K562 (cell line): ENCODE results near the gene ZNF865. TPM values are rescaled to one million over a fixed set of nuclear protein-coding genes. Genes with fewer than 3 reads are reported as not detected.

Experiments used
- ATAC-seq: fragments of 200-7000 bp; cut with Tn5 transposase; 3 replicates; pipeline ENCODE4 v1.9.1; 2020; ENCODE audit warnings: moderate library complexity
- BruUV-seq: library from RNA; stranded (reverse); fragments of 400-500 nt; replicated peaks from 2 replicates; lab custom pipeline; 2021; lab: Mats Ljungman, UMichigan
- CTCF ChIA-PET: fragments of 300-600 bp; formaldehyde crosslinking; extraction: SDS; loops from one replicate; lab custom pipeline; 2021; ENCODE audit warnings: low intra/inter-chr PET ratio; lab: Yijun Ruan, JAX
- POLR2A ChIA-PET: fragments of 300-600, 350-650 bp; sonication (Branson Sonifier 250); formaldehyde crosslinking; extraction: SDS; loops from one replicate; lab custom pipeline; 2021; ENCODE audit warnings: antibody characterized with exemption, inconsistent platforms; lab: Yijun Ruan, JAX
- DNase-seq, 4 experiments: peaks; one replicate each; pipeline versions ENCODE4 v3.0.0 to v3.0.0-alpha.2; 2011 to 2018; ENCODE audit warnings: low spot score in 3 of 4, mixed read lengths in 3 of 4; ENCODE audit errors: extremely low read depth in 1 of 4
- FAIRE-seq: peaks from 2 replicates; lab custom pipeline; 2011; peaks lifted over from hg19 to GRCh38; lab: Jason Lieb, UNC
- H2AFZ ChIP-seq: 2 replicates; pipeline ENCODE4 v1.6.0; 2011; ENCODE audit warnings: low read depth, low read length, control low read depth, inconsistent platforms
- H3K27ac ChIP-seq: fragments of 200-600 bp; 3 replicates; pipeline ENCODE4 v1.8.0; 2011; ENCODE audit warnings: low read depth, mild to moderate bottlenecking, control low read depth, inconsistent platforms, low read length, moderate library complexity, mixed read lengths; ENCODE audit errors: extremely low read depth
- H3K27me3 ChIP-seq, 2 experiments: fragments of 300-600 bp in 1 of 2; 2 replicates in 1 of 2; 3 replicates in 1 of 2; pipeline versions ENCODE4 v1.6.0 to v1.8.0; 2011; ENCODE audit warnings: inconsistent platforms in 2 of 2, low read length in 2 of 2, mild to moderate bottlenecking in 1 of 2, mixed read lengths in 1 of 2, moderate library complexity in 1 of 2; ENCODE audit not compliant: control insufficient read depth in 2 of 2, insufficient read depth in 2 of 2
- H3K36me3 ChIP-seq: fragments of 300-600 bp; 3 replicates; pipeline ENCODE4 v1.8.0; 2011; ENCODE audit warnings: mild to moderate bottlenecking, low read length, inconsistent platforms; ENCODE audit not compliant: control insufficient read depth, insufficient read depth
- H3K4me1 ChIP-seq, 2 experiments: fragments of 200-600 bp in 1 of 2; replicated peaks in 1 of 2; 2 replicates in 1 of 2; 3 replicates in 1 of 2; pipeline versions ENCODE4 v1.5.1 to v1.8.0; 2011; ENCODE audit warnings: inconsistent platforms in 2 of 2, low read length in 2 of 2, mild to moderate bottlenecking in 1 of 2, mixed read lengths in 1 of 2, moderate library complexity in 1 of 2; ENCODE audit not compliant: control insufficient read depth in 2 of 2, insufficient read depth in 2 of 2
- H3K4me2 ChIP-seq: 2 replicates; pipeline ENCODE4 v1.6.1; 2011; ENCODE audit warnings: low read length, control low read depth, inconsistent platforms, mixed read lengths; ENCODE audit not compliant: insufficient read depth
- H3K4me3 ChIP-seq: fragments of 200-600 bp; sonication (generic), shearing (Covaris generic); 2 replicates; pipeline ENCODE4 v1.5.1; 2016; ENCODE audit warnings: control low read depth, inconsistent platforms
- H3K79me2 ChIP-seq: fragments of 200-600 bp; 3 replicates; pipeline ENCODE4 v1.8.0; 2011; ENCODE audit warnings: low read length, inconsistent platforms; ENCODE audit not compliant: control insufficient read depth, insufficient read depth
- H3K9ac ChIP-seq, 2 experiments: 2 replicates each; pipeline versions ENCODE4 v1.6.0 to v1.6.1; 2011; ENCODE audit warnings: low read depth in 2 of 2, low read length in 2 of 2, control low read depth in 1 of 2, inconsistent platforms in 1 of 2, mild to moderate bottlenecking in 1 of 2, mixed read lengths in 1 of 2; ENCODE audit not compliant: insufficient read depth in 1 of 2
- H3K9me1 ChIP-seq: one replicate; pipeline ENCODE4 v1.6.0; 2011; ENCODE audit warnings: inconsistent platforms, mild to moderate bottlenecking, low read length, moderate library complexity; ENCODE audit not compliant: control insufficient read depth, insufficient read depth
- H3K9me3 ChIP-seq: replicated peaks from 2 replicates; pipeline ENCODE4 v1.5.1; 2011; ENCODE audit warnings: low read depth, low read length, inconsistent platforms; ENCODE audit not compliant: control insufficient read depth, insufficient read depth
- H4K20me1 ChIP-seq: replicated peaks from 2 replicates; pipeline ENCODE4 v1.6.1; 2011; ENCODE audit warnings: low read length, inconsistent platforms, mixed read lengths; ENCODE audit not compliant: control insufficient read depth, insufficient read depth
- ESRRA ChIP-seq: fragments of 450-650 bp; IDR thresholded peaks from 2 replicates; pipeline ENCODE4 v1.6.1; 2014; ENCODE audit warnings: low read depth, mild to moderate bottlenecking, moderate library complexity, borderline replicate concordance
- FUS ChIP-seq: fragments of 200-400 bp; formaldehyde crosslinking; optimal IDR thresholded peaks from 2 replicates; pipeline ENCODE3; 2017; ENCODE audit warnings: low read depth, low read length
- HDAC6 ChIP-seq: IDR thresholded peaks from 2 replicates; pipeline ENCODE4 v1.6.1; 2012; ENCODE audit warnings: low read depth, mild to moderate bottlenecking, control low read depth, inconsistent platforms, low read length, moderate library complexity
- HMGN3 ChIP-seq: IDR thresholded peaks from 2 replicates; pipeline ENCODE4 v1.6.1; 2011; ENCODE audit warnings: borderline replicate concordance, low read depth, mild to moderate bottlenecking, mixed read lengths, low read length; ENCODE audit not compliant: insufficient read length; ENCODE audit errors: extremely low read depth
- ID3 ChIP-seq, 2 experiments: fragments of 250-450 bp in 1 of 2; fragments of 450-650 bp in 1 of 2; sonication (Bioruptor Pico) in 1 of 2; IDR thresholded peaks; 2 replicates each; pipeline versions ENCODE4 v1.6.1 to v1.8.0; 2016 to 2021; ENCODE audit warnings: mild to moderate bottlenecking in 2 of 2, moderate library complexity in 2 of 2, missing compliant biosample characterization in 1 of 2, missing genetic modification characterization in 1 of 2
- KAT2B ChIP-seq: IDR thresholded peaks from one replicate; pipeline ENCODE4 v1.6.1; 2012; ENCODE audit warnings: low read depth, mild to moderate bottlenecking, control low read depth, inconsistent platforms, low read length, moderate library complexity
- MBD1 ChIP-seq: fragments of 250-450 bp; sonication (Bioruptor Pico); IDR thresholded peaks from 2 replicates; pipeline ENCODE4 v1.8.0; 2022; ENCODE audit warnings: inconsistent platforms
- MCM2 ChIP-seq: fragments of 450-650 bp; IDR thresholded peaks from 2 replicates; pipeline ENCODE4 v1.6.1; 2017; ENCODE audit warnings: low read depth, mild to moderate bottlenecking
- RBFOX2 ChIP-seq: fragments of 200-400 bp; formaldehyde crosslinking; IDR thresholded peaks from 2 replicates; pipeline ENCODE4 v1.6.1; 2017; ENCODE audit warnings: low read depth, mild to moderate bottlenecking, low read length, moderate library complexity
- SETDB1 ChIP-seq: IDR thresholded peaks from one replicate; pipeline ENCODE4 v1.6.1; 2012; ENCODE audit warnings: low read length, control low read depth, inconsistent platforms
- SMAD3 ChIP-seq: fragments of 450-650 bp; formaldehyde crosslinking; conservative IDR thresholded peaks from 2 replicates; pipeline ENCODE4 v1.4.0; 2020; ENCODE audit warnings: mild to moderate bottlenecking
- ZNF436 ChIP-seq: fragments of 250-450, 450-650 bp; sonication (Bioruptor Pico); formaldehyde crosslinking; IDR thresholded peaks from 2 replicates; pipeline ENCODE4 v1.7.0; 2020; ENCODE audit warnings: mild to moderate bottlenecking
- ZNF830 ChIP-seq: fragments of 250-450 bp; sonication (Bioruptor Pico); IDR thresholded peaks from 2 replicates; pipeline ENCODE4 v1.5.0; 2021; ENCODE audit warnings: mild to moderate bottlenecking
- WGBS: fragments of 100-300 bp; shearing (Covaris generic); methylation state at CpG from one replicate; pipeline ENCODE4 v1.1.6; 2016; ENCODE audit warnings: low coverage, mixed read lengths; ENCODE audit not compliant: insufficient coverage; ENCODE audit errors: missing lambda C conversion rate; 5-methylcytosine and 5-hydroxymethylcytosine counted together
- in situ Hi-C: fragments of 300-500 bp; cut with MboI; formaldehyde crosslinking; loops from 4 replicates; pipeline ENCODE4 v1.15.0; 2018; ENCODE audit warnings: inconsistent platforms, mixed read lengths
- intact Hi-C: fragments of 100-400 bp; cut with micrococcal nuclease; formaldehyde crosslinking; loops from 2 replicates; pipeline ENCODE4 v1.14.2; 2022
- polyA plus RNA-seq, 8 experiments: library from polyadenylated mRNA; depleted of rRNA in 4 of 8; stranded (reverse) in 5 of 8; unstranded in 3 of 8; fragments of >200 nt; fragmentation: Nextera tagmentation in 2 of 8; fragmentation: Illumina TruSeq in 1 of 8; extraction: Ambion mirVana in 2 of 8; extraction: Trizol in 1 of 8; gene quantifications; 2 replicates each; pipeline versions ENCODE4 v1.2.1 to v1.2.3, GENCODE V29; 2011 to 2014; ENCODE audit warnings: inconsistent platforms in 1 of 8, missing spikeins in 1 of 8
- total RNA-seq, 7 experiments: library from RNA; depleted of rRNA in 6 of 7; stranded (reverse); fragments of >200 nt in 6 of 7; fragmentation: Illumina TruSeq in 2 of 7; extraction: Trizol in 2 of 7; gene quantifications; 2 replicates each; pipeline versions ENCODE4 v1.2.1 to v1.2.3, GENCODE V29; 2011 to 2021; ENCODE audit warnings: low replicate concordance in 1 of 7
- TF ChIP-seq, protein P1 (sequence below), 2 experiments: IDR thresholded peaks; 2 replicates each; pipeline ENCODE4 v1.6.1; 2011; ENCODE audit warnings: borderline replicate concordance in 1 of 2, control low read depth in 1 of 2, low read depth in 1 of 2, low read length in 1 of 2, mild to moderate bottlenecking in 1 of 2, mixed read lengths in 1 of 2, moderate library complexity in 1 of 2; ENCODE audit not compliant: insufficient read depth in 1 of 2, insufficient read length in 1 of 2, poor library complexity in 1 of 2, severe bottlenecking in 1 of 2; ENCODE audit errors: extremely low read depth in 1 of 2

The ZNF865 gene
- total and polyA plus RNA-seq, 9 of the 15 experiments (the other 6 are each of a cell fraction or from before 2014, with no cell fraction given), result 0.40 to 18.8 (median 1.6) TPM; not detected in 2

GRCh38 chr19:55642153-55643002, 36.9 kb downstream of the ZNF865 start:
- peak; percentile 40 for FAIRE-seq
- BruUV-seq, result TSS peak; percentile 25
- H3K4me1 ChIP-seq, result peaks cover 41 to 65% of the 10 kb centered on the region in 2 experiments
- H3K9ac ChIP-seq, result peak overlapping the region; percentile 88 to 98; a peak in 3 of 4 replicates
- in situ Hi-C loops, result loop anchor here (25.0 kb wide), 2 partner anchors 505 to 670 kb away; partner anchors contain the start of genes TNNT1 and ZSCAN5A
- 17% methylated on average over 30 of the region's 65 CpGs for WGBS
- no peaks in the 10 kb centered on the region for H3K9me3 ChIP-seq
- intact Hi-C loops, result no loop called here
- H3K27me3 ChIP-seq, result no peaks in the 10 kb centered on the region
- H4K20me1 ChIP-seq, result no peaks in the 10 kb centered on the region
- no peaks in the 10 kb centered on the region for H3K9me1 ChIP-seq
- H3K36me3 ChIP-seq, result peaks cover 36% of the 10 kb centered on the region; the same call in 2 of the 3 replicates
- peak overlapping the region; percentile 94 for H3K4me3 ChIP-seq
- no peak overlapping the region for H2AFZ ChIP-seq
- H3K4me2 ChIP-seq, result peak overlapping the region; percentile 91
- POLR2A ChIA-PET, result interaction anchor here (0.6 to 2.3 kb wide), 2 partner anchors 12 to 475 kb away, joined by 3 to 8 read pairs; partner anchors contain the start of gene U2AF2
- DNase-seq, result peak in 2 of 4 experiments; percentile 28 to 53
- no peak for ATAC-seq
- peak overlapping the region; percentile 74; the same call in 2 of the 3 replicates for H3K27ac ChIP-seq
- peaks cover 80% of the 10 kb centered on the region for H3K79me2 ChIP-seq
- CTCF ChIA-PET, result interaction anchor here (0.6 kb wide), 1 partner anchor 682 kb away, joined by 6 read pairs; no protein-coding TSS in a partner anchor
- TF ChIP-seq FUS, result peak; percentile 68
- no peak for TF ChIP-seq ZNF830
- no peak for TF ChIP-seq HDAC6
- TF ChIP-seq SETDB1, result no peak
- 0 out of 2 replicates have a peak, but pooled peaks have one; percentile 21 for TF ChIP-seq SMAD3 (CRISPR knock-in tag)
- TF ChIP-seq ESRRA, result no peak
- TF ChIP-seq RBFOX2, result peak; percentile 36
- peak; percentile 29; the same call in 1 of the 2 replicates for TF ChIP-seq MBD1 (CRISPR knock-in tag)
- no peak for TF ChIP-seq ZNF436
- TF ChIP-seq, protein P1, sequence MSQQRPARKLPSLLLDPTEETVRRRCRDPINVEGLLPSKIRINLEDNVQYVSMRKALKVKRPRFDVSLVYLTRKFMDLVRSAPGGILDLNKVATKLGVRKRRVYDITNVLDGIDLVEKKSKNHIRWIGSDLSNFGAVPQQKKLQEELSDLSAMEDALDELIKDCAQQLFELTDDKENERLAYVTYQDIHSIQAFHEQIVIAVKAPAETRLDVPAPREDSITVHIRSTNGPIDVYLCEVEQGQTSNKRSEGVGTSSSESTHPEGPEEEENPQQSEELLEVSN (IDR thresholded peaks at IDR 0.05; ENCODE audit: borderline replicate concordance in 1 of 2, extremely low read depth in 1 of 2, insufficient read depth in 1 of 2, insufficient read length in 1 of 2, low read depth in 1 of 2, low read length in 1 of 2, poor library complexity in 1 of 2, severe bottlenecking in 1 of 2), result peak; percentile 54 to 75
- TF ChIP-seq MCM2, result no peak
- TF ChIP-seq HMGN3, result peak; percentile 13
- no peak for TF ChIP-seq ID3 (CRISPR knock-in tag; IDR thresholded peaks at IDR 0.05)
- TF ChIP-seq ID3 (tag; IDR thresholded peaks at IDR 0.05), result no peak
- no peak for TF ChIP-seq KAT2B
